HG03354 (cell line): ENCODE results near the gene CLN6.
"Not testable (repeated sequence)": the region's sequence is repeated elsewhere in the genome, so short reads cannot be mapped to it uniquely, and the experiment has no call there.

Source experiments
- ATAC-seq: cut with Tn5 transposase; IDR thresholded peaks from one replicate; pipeline ENCODE4 v1.9.1; 2021; ENCODE audit warnings: mild to moderate bottlenecking; ENCODE audit not compliant: unreplicated experiment, poor library complexity, severe bottlenecking

The CLN6 gene

DNA sequence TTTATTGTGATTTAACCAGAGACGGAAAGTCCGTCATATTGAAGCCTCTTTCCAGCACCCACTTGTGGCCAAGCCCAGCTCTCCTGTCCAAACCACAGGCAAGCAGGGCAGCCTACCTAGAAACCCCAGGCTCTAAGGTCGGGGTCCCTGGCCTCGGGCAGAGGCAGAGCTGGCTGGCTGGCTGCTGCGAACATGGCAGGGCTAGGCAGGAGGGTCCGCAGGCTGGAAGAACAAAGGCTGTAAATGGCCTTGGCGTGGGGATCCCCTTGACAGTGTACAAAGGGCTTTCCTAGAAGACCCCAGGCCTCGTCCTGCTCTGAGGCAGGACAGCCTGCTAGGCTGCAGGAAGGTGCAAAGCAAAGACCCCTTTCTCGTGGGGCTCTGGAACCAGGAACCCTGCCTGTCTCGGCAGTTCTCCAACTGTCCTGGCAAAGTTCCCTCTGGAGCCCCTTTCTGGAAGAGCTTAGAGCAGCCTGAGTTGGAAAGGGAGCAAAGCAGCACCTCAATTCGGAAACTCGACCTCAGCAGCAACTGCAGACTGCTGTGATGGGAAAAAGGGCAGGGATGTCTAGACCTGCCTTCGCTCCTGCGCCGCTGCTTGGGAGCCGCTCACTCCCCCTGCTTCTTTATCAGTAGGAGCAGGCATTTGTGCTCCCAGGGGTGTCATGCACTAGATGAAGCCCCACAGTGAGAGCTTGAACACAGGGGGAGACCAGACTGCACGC, 32.9 kb downstream of the CLN6 start:
- no peak for ATAC-seq

GRCh38 chr15:68195336-68196112, 34.0 kb downstream of the CLN6 start:
- ATAC-seq, result no peak

- ATAC-seq, result no peak
These were observed 36.6 kb downstream of the CLN6 start for GRCh38 chr15:68192804-68193486.

DNA sequence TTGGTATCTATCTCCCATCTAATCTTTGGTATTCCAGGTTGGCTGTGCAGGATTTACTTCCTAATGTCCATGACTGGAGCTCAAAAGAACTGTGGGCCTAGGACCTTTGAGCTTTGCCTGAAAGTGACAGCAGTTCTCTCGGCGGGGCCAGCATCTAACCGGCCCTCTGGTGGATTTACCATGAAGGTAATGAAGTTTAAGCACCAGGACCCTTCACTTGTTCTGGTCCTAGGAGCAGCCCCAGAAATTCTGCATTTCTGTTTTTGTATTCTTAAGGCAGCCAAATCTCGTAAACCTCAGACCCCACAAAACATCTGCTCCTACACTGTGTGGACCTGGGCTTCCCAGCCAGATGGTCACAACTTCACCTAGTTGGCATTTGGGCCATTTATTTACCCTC, 37.4 kb downstream of the CLN6 start:
- no peak for ATAC-seq

- ATAC-seq, result no peak
These were observed 38.0 kb downstream of the CLN6 start for GRCh38 chr15:68191555-68191954.

GRCh38 chr15:68190048-68190447, 39.5 kb downstream of the CLN6 start:
- ATAC-seq, result no peak

- no peak for ATAC-seq
These were observed 40.9 kb downstream of the CLN6 start for GRCh38 chr15:68188647-68189046.

DNA sequence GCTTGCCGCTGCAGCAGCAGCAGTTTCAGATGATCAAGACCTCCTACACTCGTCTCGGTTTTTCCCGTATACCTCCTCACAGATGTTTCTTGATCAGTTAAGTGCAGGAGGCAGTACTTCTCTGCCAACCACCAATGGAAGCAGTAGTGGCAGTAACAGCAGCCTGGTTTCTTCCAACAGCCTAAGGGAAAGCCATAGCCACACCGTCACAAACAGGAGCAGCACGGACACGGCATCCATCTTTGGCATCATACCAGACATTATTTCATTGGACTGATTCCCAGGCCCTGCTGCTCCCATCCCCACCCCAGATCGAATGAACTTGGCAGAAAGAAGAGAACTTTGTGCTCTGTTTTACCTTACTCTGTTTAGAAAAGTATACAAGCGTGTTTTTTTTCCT, 42.0 kb downstream of the CLN6 start:
- no peak for ATAC-seq

DNA sequence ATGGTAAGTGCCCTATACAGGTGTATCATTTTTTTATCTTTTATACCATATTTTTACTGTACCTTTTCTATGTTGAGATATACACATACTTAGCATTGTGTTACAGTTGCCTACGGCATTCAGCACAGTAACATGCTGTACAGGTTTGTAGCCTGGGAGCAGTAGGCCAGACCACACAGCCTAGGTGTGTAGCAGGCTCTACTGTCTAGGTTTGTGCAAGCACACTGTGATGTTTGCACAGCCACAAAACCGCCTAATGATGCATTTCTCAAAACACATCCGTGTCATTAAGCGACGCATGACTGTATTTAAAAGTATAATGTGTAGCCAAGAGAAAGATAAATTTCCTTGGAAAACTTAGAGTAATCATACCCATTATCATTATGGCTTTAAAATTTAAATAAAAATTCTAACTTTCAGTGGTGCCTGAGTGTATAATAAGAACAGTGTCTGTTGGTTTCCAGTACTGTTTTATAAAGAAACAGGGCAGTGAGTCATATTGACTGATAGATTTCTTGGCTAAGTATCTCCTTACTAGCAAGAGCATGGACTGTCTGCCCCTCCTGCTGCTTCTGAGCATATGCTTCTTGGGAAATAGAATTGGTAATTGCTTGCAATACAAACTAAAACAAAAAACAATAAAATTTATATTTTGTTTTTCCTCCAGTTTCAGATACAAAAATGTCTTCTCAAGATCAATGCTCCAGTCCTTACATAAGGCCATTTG, 42.7 kb downstream of the CLN6 start:
- ATAC-seq, result no peak

GRCh38 chr15:68184616-68185480, 44.7 kb downstream of the CLN6 start:
- ATAC-seq, result no peak

DNA sequence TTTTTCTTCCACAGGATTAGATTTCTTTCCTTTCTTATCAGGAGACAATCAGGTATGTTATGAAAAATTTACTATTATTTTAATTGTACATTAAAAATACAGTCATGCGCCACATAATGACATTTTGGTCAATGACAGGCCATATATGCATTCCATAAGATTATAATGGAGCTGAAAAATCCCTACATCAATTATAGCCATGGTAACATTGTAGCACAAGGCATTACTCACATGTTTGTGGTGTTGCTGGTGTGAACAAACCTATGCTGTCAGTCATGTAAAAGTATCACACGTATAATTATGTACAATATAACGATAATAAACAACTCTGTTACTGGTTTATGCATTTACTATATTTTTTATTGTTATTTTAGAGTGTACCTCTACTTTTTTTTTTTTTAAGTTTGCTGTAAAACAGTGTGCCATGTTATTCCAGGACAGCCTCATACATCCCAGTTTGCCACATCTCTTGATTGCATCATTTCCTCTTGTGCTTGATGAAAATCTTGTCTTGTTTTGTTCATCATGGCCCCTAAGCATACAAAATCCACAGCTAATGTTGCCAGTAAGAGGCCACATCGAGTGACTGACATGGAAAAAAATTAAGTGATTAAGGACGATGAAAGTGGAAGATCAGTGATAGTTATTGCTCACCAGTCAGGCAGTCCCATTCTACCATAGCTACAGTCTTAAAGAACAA, 45.8 kb downstream of the CLN6 start:
- no peak for ATAC-seq

DNA sequence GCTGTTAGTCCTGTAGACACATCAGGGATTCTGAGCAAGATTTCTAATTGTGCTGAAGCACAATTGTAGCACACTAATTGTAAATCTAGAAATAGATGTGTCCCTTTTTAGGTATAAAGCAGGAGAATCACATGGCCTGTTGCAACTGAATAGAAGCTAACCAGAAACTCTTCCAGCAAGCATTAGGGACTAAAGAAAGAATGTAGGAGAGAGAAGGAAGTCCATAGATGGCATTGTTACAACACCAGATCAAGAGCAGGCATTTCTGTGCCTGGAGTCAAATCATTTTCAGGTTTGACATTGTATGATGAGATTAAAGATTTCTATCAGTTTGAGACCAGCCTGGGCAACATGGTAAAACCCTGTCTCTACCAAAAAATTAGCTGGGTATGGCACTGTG, 51.8 kb downstream of the CLN6 start:
- no peak for ATAC-seq

DNA sequence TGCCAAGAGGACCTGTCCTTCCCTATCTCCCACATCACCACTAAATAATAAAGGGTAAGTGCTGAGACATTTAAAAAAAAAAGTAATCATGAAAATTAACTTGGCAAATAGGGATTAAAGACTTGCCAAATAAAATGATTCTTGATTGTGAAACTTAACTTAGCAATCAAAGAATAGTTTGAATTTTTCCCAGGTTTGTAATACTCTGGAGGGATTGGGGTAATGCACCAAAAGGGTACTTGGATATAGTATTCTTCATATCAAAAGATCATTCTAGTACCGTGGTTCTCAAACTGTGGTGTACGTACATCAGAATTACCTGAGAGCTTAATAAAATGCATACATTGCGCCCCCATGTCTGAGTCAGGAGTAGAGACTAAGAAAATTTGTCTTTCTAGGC, 52.9 kb downstream of the CLN6 start:
- no peak for ATAC-seq

DNA sequence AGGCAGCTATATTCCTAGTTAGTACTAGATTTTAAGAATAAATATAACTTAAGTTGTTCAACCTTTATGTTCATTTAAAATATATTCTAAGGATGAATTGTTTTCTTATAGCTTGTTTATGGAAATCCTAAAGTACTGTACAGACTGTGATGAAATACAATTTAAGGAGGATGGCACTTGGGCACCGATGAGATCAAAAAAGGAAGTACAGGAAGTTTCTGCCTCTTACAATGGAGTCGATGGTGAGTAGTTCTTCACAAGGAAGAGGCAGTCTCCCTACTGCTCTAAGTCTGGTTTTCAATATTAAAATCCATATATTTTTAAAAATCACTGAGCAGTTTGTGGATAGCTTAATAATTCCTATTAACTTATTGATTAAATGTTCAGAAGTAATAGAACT, 54.0 kb downstream of the CLN6 start:
- no peak for ATAC-seq

- ATAC-seq, result no peak
These were observed 56.4 kb downstream of the CLN6 start for GRCh38 chr15:68173119-68173518.

DNA sequence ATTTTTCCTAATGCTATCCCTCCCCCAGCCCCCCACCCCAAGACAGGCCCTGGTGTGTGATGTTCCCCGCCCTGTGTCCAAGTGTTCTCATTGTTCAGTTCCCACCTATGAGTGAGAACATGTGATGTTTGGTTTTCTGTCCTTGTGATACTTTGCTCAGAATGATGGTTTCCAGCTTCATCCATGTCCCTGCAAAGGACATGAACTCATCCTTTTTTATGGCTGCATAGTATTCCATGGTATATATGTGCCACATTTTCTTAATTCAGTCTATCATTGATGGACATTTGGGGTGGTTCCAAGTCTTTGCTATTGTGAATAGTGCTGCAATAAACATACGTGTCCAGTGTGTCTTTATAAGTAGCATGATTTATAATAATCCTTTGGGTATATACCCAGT, 57.5 kb downstream of the CLN6 start:
- ATAC-seq, result not testable (repeated sequence)

GRCh38 chr15:68166847-68167246, 62.7 kb downstream of the CLN6 start:
- no peak for ATAC-seq

DNA sequence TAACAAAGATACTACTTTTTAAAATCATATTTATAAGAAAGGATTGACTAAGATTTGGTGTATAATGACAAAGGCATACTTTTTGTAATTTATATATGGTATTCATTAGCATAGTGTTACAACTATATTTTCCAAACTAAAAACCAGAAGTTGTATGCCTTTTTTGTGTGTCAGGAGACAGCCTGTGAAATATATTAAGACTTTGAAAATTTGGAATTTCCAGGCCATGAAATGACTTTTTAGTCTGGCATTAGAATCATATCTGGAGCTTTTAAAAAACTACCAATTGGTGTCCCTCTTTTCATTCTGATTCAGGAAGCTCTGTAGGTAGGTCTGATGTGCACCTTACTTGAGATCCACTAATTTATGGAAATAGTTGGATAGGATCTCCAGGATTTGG, 66.3 kb downstream of the CLN6 start:
- ATAC-seq, result no peak
